K562 (cell line): ENCODE results near the gene SYNCRIP. TPM values are rescaled to one million over a fixed set of nuclear protein-coding genes. Genes with fewer than 3 reads are reported as not detected.

ENCODE experiments used
- AFF4 ChIP-seq: sonication (generic); formaldehyde crosslinking; IDR thresholded peaks from 2 replicates; pipeline ENCODE4 v1.8.0; 2023; ENCODE audit warnings: mild to moderate bottlenecking, missing genetic modification reagents
- BHLHE40 ChIP-seq: IDR thresholded peaks from 2 replicates; pipeline ENCODE4 v1.6.1; 2011; ENCODE audit warnings: low read length, improper control_type of control experiment
- CCAR2 ChIP-seq: fragments of 200-400 bp; formaldehyde crosslinking; IDR thresholded peaks from 2 replicates; pipeline ENCODE4 v1.6.1; 2017; ENCODE audit warnings: mild to moderate bottlenecking, low read depth, low read length
- CXXC5 ChIP-seq: fragments of 250-450 bp; sonication (Bioruptor Pico); IDR thresholded peaks from 2 replicates; pipeline ENCODE4 v1.8.0; 2022; ENCODE audit warnings: inconsistent platforms, mild to moderate bottlenecking, moderate library complexity
- FOS ChIP-seq: IDR thresholded peaks from 3 replicates; pipeline ENCODE4 v1.6.1; 2011; ENCODE audit not compliant: insufficient read length; ENCODE audit errors: extremely low read depth
- GATAD2B ChIP-seq: fragments of 450-650 bp; IDR thresholded peaks from 2 replicates; pipeline ENCODE4 v1.6.1; 2017; ENCODE audit warnings: mild to moderate bottlenecking, borderline replicate concordance
- MAX ChIP-seq: sonication (generic); formaldehyde crosslinking; IDR thresholded peaks from 2 replicates; pipeline ENCODE4 v1.9.0; 2022; ENCODE audit warnings: mild to moderate bottlenecking, missing genetic modification reagents
- NONO ChIP-seq, 2 experiments: fragments of 200-400 bp in 1 of 2; fragments of 450-650 bp in 1 of 2; formaldehyde crosslinking in 1 of 2; IDR thresholded peaks; 2 replicates each; pipeline ENCODE4 v1.6.1; 2017; ENCODE audit warnings: low read depth in 2 of 2, mild to moderate bottlenecking in 2 of 2, moderate library complexity in 2 of 2, low read length in 1 of 2
- OTX1 ChIP-seq: fragments of 450-650 bp; formaldehyde crosslinking; IDR thresholded peaks from 2 replicates; pipeline ENCODE4 v1.4.0; 2022; ENCODE audit warnings: mild to moderate bottlenecking
- RAD21 ChIP-seq, 2 experiments: fragments of 250-450 bp in 1 of 2; fragments of 450-650 bp in 1 of 2; sonication (Bioruptor Pico) in 1 of 2; formaldehyde crosslinking in 1 of 2; IDR thresholded peaks in 1 of 2; conservative IDR thresholded peaks in 1 of 2; 2 replicates each; pipeline versions ENCODE4 v1.4.0 to v1.8.0; 2020 to 2022; ENCODE audit warnings: mild to moderate bottlenecking in 2 of 2, moderate library complexity in 1 of 2
- RAD51 ChIP-seq: fragments of 450-650 bp; IDR thresholded peaks from 2 replicates; pipeline ENCODE4 v1.7.1; 2016; ENCODE audit warnings: low read depth, mild to moderate bottlenecking, borderline replicate concordance
- SRF ChIP-seq, 2 experiments: fragments of 250-450, 450-650 bp in 1 of 2; sonication (Bioruptor Pico) in 1 of 2; sonication (generic) in 1 of 2; formaldehyde crosslinking; IDR thresholded peaks; 2 replicates each; pipeline versions ENCODE4 v1.5.0 to v1.5.1; 2020 to 2022; ENCODE audit warnings: mild to moderate bottlenecking in 1 of 2, missing genetic modification reagents in 1 of 2
- STAG1 ChIP-seq: sonication (generic); formaldehyde crosslinking; IDR thresholded peaks from 2 replicates; pipeline ENCODE4 v1.5.0; 2020; ENCODE audit warnings: missing genetic modification reagents, borderline replicate concordance
- TEAD1 ChIP-seq, 2 experiments: fragments of 450-650 bp in 1 of 2; sonication (generic) in 1 of 2; formaldehyde crosslinking; IDR thresholded peaks; 2 replicates each; pipeline versions ENCODE4 v1.4.0 to v1.8.0; 2020 to 2022; ENCODE audit warnings: mild to moderate bottlenecking in 2 of 2, missing genetic modification reagents in 1 of 2
- UBTF ChIP-seq, 2 experiments: IDR thresholded peaks; 2 replicates each; pipeline ENCODE4 v1.6.1; 2012; ENCODE audit warnings: improper control_type of control experiment in 2 of 2, low read depth in 2 of 2, low read length in 2 of 2, borderline replicate concordance in 1 of 2
- ZNF354B ChIP-seq: fragments of 250-450 bp; sonication (Bioruptor Pico); IDR thresholded peaks from 2 replicates; pipeline ENCODE4 v1.4.0; 2020
- ZNF561 ChIP-seq: fragments of 450-650 bp; formaldehyde crosslinking; conservative IDR thresholded peaks from 2 replicates; pipeline ENCODE4 v1.4.0; 2020; ENCODE audit warnings: mild to moderate bottlenecking, moderate library complexity
- ZNF639 ChIP-seq, 2 experiments: fragments of 200-800 bp in 1 of 2; sonication (Bioruptor generic) in 1 of 2; sonication (generic) in 1 of 2; formaldehyde crosslinking in 1 of 2; IDR thresholded peaks in 1 of 2; conservative IDR thresholded peaks in 1 of 2; 2 replicates each; pipeline versions ENCODE4 v1.5.0 to v1.6.1; 2016 to 2020; ENCODE audit warnings: missing compliant biosample characterization in 1 of 2, missing genetic modification characterization in 1 of 2, missing genetic modification reagents in 1 of 2
- polyA plus RNA-seq, 8 experiments: library from polyadenylated mRNA; depleted of rRNA in 4 of 8; stranded (reverse) in 5 of 8; unstranded in 3 of 8; fragments of >200 nt; fragmentation: Nextera tagmentation in 2 of 8; fragmentation: Illumina TruSeq in 1 of 8; extraction: Ambion mirVana in 2 of 8; extraction: Trizol in 1 of 8; gene quantifications; 2 replicates each; pipeline versions ENCODE4 v1.2.1 to v1.2.3, GENCODE V29; 2011 to 2014; ENCODE audit warnings: inconsistent platforms in 1 of 8, missing spikeins in 1 of 8
- total RNA-seq, 7 experiments: library from RNA; depleted of rRNA in 6 of 7; stranded (reverse); fragments of >200 nt in 6 of 7; fragmentation: Illumina TruSeq in 2 of 7; extraction: Trizol in 2 of 7; gene quantifications; 2 replicates each; pipeline versions ENCODE4 v1.2.1 to v1.2.3, GENCODE V29; 2011 to 2021; ENCODE audit warnings: low replicate concordance in 1 of 7

Gene SYNCRIP
- total and polyA plus RNA-seq, 9 of the 15 experiments (the other 6 are each of a cell fraction or from before 2014, with no cell fraction given) = 46.5 to 295 (median 140) TPM

- no peak for TF ChIP-seq ZNF354B (CRISPR knock-in tag)
- peak; percentile 55 for TF ChIP-seq CXXC5
- peak in 1 of 2 experiments; percentile 62; a peak in 1 of 4 replicates for TF ChIP-seq NONO (IDR thresholded peaks at IDR 0.05; ENCODE audit: low read depth in 2 of 2, low read length in 1 of 2)
- TF ChIP-seq SRF (CRISPR knock-in tag; IDR thresholded peaks at IDR 0.05) = peak in 1 of 2 experiments; percentile 70; a peak in 2 of 4 replicates
- TF ChIP-seq BHLHE40 = peak; percentile 90
- TF ChIP-seq ZNF639 (CRISPR knock-in tag; conservative IDR thresholded peaks at IDR 0.05 in 1 of 2, IDR thresholded peaks at IDR 0.05 in 1 of 2) = peak in 1 of 2 experiments; percentile 91; a peak in 2 of 4 replicates
- TF ChIP-seq RAD21 (CRISPR knock-in tag; conservative IDR thresholded peaks at IDR 0.05 in 1 of 2, IDR thresholded peaks at IDR 0.05 in 1 of 2) = 0 out of 4 replicates have a peak, but pooled peaks of 1 of the 2 experiments have one; percentile 4
- peak; percentile 89 for TF ChIP-seq MAX (CRISPR knock-in tag)
- TF ChIP-seq RAD51 = peak; percentile 31; the same call in 1 of the 2 replicates
- no peak for TF ChIP-seq FOS
- TF ChIP-seq TEAD1 (CRISPR knock-in tag; IDR thresholded peaks at IDR 0.05) = peak in 1 of 2 experiments; percentile 73; a peak in 1 of 4 replicates
- TF ChIP-seq UBTF (IDR thresholded peaks at IDR 0.05; ENCODE audit: borderline replicate concordance in 1 of 2, low read depth in 2 of 2, low read length in 2 of 2) = peak; percentile 73 to 76; a peak in 2 of 4 replicates
- TF ChIP-seq OTX1 (CRISPR knock-in tag) = no peak
- 0 out of 2 replicates have a peak, but pooled peaks have one; percentile 19 for TF ChIP-seq STAG1 (CRISPR knock-in tag)
- TF ChIP-seq ZNF561 (CRISPR knock-in tag) = no peak
- 0 out of 2 replicates have a peak, but pooled peaks have one; percentile 58 for TF ChIP-seq GATAD2B
- no peak for TF ChIP-seq CCAR2
- no peak; the same call in 1 of the 2 replicates for TF ChIP-seq AFF4 (CRISPR knock-in tag)
Measured at GRCh38 chr6:85643537-85644278, 1.0 kb upstream of the SYNCRIP start (continued).
